Endometrium (tissue), 2 donors: ENCODE data around the gene RBM3.

Experiments
- FAIRE-seq: peaks from 2 replicates; lab custom pipeline; 2012; peaks lifted over from hg19 to GRCh38; lab: Jason Lieb, UNC
- donor health status: control.
- donor health status: control.

Gene RBM3

GRCh38 chrX:48578661-48579128 lies 4.4 kb downstream of the RBM3 start:
- FAIRE-seq: no peak

GRCh38 chrX:48579259-48579658 lies 5.0 kb downstream of the RBM3 start:
- no peak for FAIRE-seq

- FAIRE-seq: no peak
Observed at GRCh38 chrX:48580662-48581061, 6.4 kb downstream of the RBM3 start.

GRCh38 chrX:48584698-48585097 lies 10.4 kb downstream of the RBM3 start:
- FAIRE-seq: no peak

GRCh38 chrX:48589482-48590162 lies 15.3 kb downstream of the RBM3 start:
- FAIRE-seq: no peak

- FAIRE-seq: no peak
Observed at GRCh38 chrX:48590203-48591103, 16.2 kb downstream of the RBM3 start.

- FAIRE-seq: no peak
Observed at GRCh38 chrX:48591255-48591791, 17.0 kb downstream of the RBM3 start.

- no peak for FAIRE-seq
Observed at GRCh38 chrX:48592971-48593370, 18.7 kb downstream of the RBM3 start.

GRCh38 chrX:48595929-48596328 lies 21.6 kb downstream of the RBM3 start:
- no peak for FAIRE-seq

GRCh38 chrX:48597353-48598264 lies 23.3 kb downstream of the RBM3 start, which contains the start of gene WDR13:
WDR13 (plus strand) TSS chrX:48597492; CDS start chrX:48597997, 505 bp downstream.
- peak; percentile 55 for FAIRE-seq

- no peak for FAIRE-seq
Observed at GRCh38 chrX:48598614-48599013, 24.3 kb downstream of the RBM3 start.

GRCh38 chrX:48599341-48599740 lies 25.1 kb downstream of the RBM3 start:
- FAIRE-seq: no peak

- no peak for FAIRE-seq
Observed at GRCh38 chrX:48600226-48600625, 25.9 kb downstream of the RBM3 start.

GRCh38 chrX:48601741-48602394 lies 27.6 kb downstream of the RBM3 start:
- FAIRE-seq: no peak

GRCh38 chrX:48604701-48605100 lies 30.4 kb downstream of the RBM3 start:
- FAIRE-seq: no peak

- no peak for FAIRE-seq
Observed at GRCh38 chrX:48606091-48606490, 31.8 kb downstream of the RBM3 start.

GRCh38 chrX:48611703-48612102 lies 37.4 kb downstream of the RBM3 start:
- FAIRE-seq: no peak

GRCh38 chrX:48613502-48614160 lies 39.3 kb downstream of the RBM3 start:
- FAIRE-seq: no peak

GRCh38 chrX:48616576-48616975 lies 42.3 kb downstream of the RBM3 start:
- FAIRE-seq: no peak

- FAIRE-seq: no peak
Observed at GRCh38 chrX:48617542-48618340, 43.5 kb downstream of the RBM3 start.
